NCI-H2196 treated with DMSO at 0.1 percent for 48 hours (cell line): ENCODE data around the gene ERC1.
"Not testable (repeated sequence)": the region's sequence is repeated elsewhere in the genome, so short reads cannot be mapped to it uniquely, and the experiment has no call there.

Experiments used
- DNase-seq: peaks from one replicate; lab custom pipeline; 2025; ENCODE audit not compliant: unreplicated experiment; lab: John Stamatoyannopoulos, UW

The ERC1 gene

GRCh38 chr12:981176-981828, 9.7 kb upstream of the ERC1 start:
- no peak for DNase-seq

- DNase-seq = no peak
Observed at GRCh38 chr12:981961-982360, 9.1 kb upstream of the ERC1 start.

GRCh38 chr12:988646-989045, 2.4 kb upstream of the ERC1 start:
- DNase-seq = no peak

GRCh38 chr12:989051-989450, 2.0 kb upstream of the ERC1 start:
- no peak for DNase-seq

- DNase-seq = no peak
Observed at GRCh38 chr12:989751-990660, 1.0 kb upstream of the ERC1 start.

GRCh38 chr12:991350-992333, 619 bp downstream of the ERC1 start:
- no peak for DNase-seq

GRCh38 chr12:992647-993046, 1.6 kb downstream of the ERC1 start:
- DNase-seq = no peak

- no peak for DNase-seq
Observed at GRCh38 chr12:996881-997280, 5.9 kb downstream of the ERC1 start.

GRCh38 chr12:997505-997904, 6.5 kb downstream of the ERC1 start:
- no peak for DNase-seq

- no peak for DNase-seq
Observed at GRCh38 chr12:998020-998874, 7.2 kb downstream of the ERC1 start.

- not testable (repeated sequence) for DNase-seq
Observed at GRCh38 chr12:999736-1000135, 8.7 kb downstream of the ERC1 start.

GRCh38 chr12:1001507-1001906, 10.5 kb downstream of the ERC1 start:
- no peak for DNase-seq

- DNase-seq = no peak
Observed at GRCh38 chr12:1003600-1004271, 12.7 kb downstream of the ERC1 start.

GRCh38 chr12:1006255-1006654, 15.2 kb downstream of the ERC1 start:
- no peak for DNase-seq

- DNase-seq = no peak
Observed at GRCh38 chr12:1007276-1007675, 16.3 kb downstream of the ERC1 start.

GRCh38 chr12:1007994-1008393, 17.0 kb downstream of the ERC1 start:
- DNase-seq = no peak

- DNase-seq = no peak
Observed at GRCh38 chr12:1011091-1011490, 20.1 kb downstream of the ERC1 start.

GRCh38 chr12:1013618-1014489, 22.8 kb downstream of the ERC1 start:
- no peak for DNase-seq

- DNase-seq = no peak
Observed at GRCh38 chr12:1019283-1019682, 28.3 kb downstream of the ERC1 start.
